Loucy (cell line): ENCODE results near the gene PRND.

Experiments used
- H2AFZ ChIP-seq: fragments of 200-600 bp; sonication (generic); 2 replicates; pipeline ENCODE4 v1.6.0; 2016; ENCODE audit warnings: antibody characterized with exemption, mild to moderate bottlenecking, low read length, moderate library complexity
- H3F3A ChIP-seq: fragments of 200-600 bp; 2 replicates; pipeline ENCODE4 v1.6.0; 2016; ENCODE audit warnings: antibody characterized with exemption, low read depth, mild to moderate bottlenecking
- H3K27me3 ChIP-seq: fragments of 200-600 bp; sonication (generic); 2 replicates; pipeline ENCODE4 v1.6.1; 2014; ENCODE audit warnings: low read length, mild to moderate bottlenecking; ENCODE audit not compliant: insufficient read depth, poor library complexity, severe bottlenecking
- H3K36me3 ChIP-seq: fragments of 200-600 bp; sonication (generic); 2 replicates; pipeline ENCODE4 v1.6.1; 2016; ENCODE audit warnings: low read length; ENCODE audit not compliant: insufficient read depth
- H3K4me1 ChIP-seq: fragments of 200-600 bp; sonication (generic); 2 replicates; pipeline ENCODE4 v1.5.1; 2014; ENCODE audit warnings: low read length, mild to moderate bottlenecking; ENCODE audit not compliant: insufficient read depth, poor library complexity, severe bottlenecking
- H3K4me2 ChIP-seq: fragments of 200-600 bp; sonication (generic); 2 replicates; pipeline ENCODE4 v1.6.0; 2014; ENCODE audit warnings: antibody characterized with exemption, low read length, low read depth, mild to moderate bottlenecking; ENCODE audit not compliant: poor library complexity, severe bottlenecking
- H3K4me3 ChIP-seq: fragments of 200-600 bp; sonication (generic); 2 replicates; pipeline ENCODE4 v1.5.1; 2014; ENCODE audit warnings: low read length, mild to moderate bottlenecking, mixed read lengths; ENCODE audit not compliant: poor library complexity, severe bottlenecking
- H3K79me2 ChIP-seq: fragments of 200-600 bp; sonication (generic); 2 replicates; pipeline ENCODE4 v1.6.1; 2014; ENCODE audit warnings: low read length; ENCODE audit not compliant: insufficient read depth
- H3K9ac ChIP-seq: fragments of 200-600 bp; sonication (generic); 2 replicates; pipeline ENCODE4 v1.6.0; 2014; ENCODE audit warnings: mild to moderate bottlenecking, low read depth, low read length, moderate library complexity; ENCODE audit not compliant: poor library complexity, severe bottlenecking
- H3K9me2 ChIP-seq: fragments of 200-600 bp; sonication (generic); replicated peaks from 2 replicates; pipeline ENCODE4 v1.6.1; 2016; ENCODE audit warnings: low read depth, low read length, mixed read lengths
- H3K9me3 ChIP-seq: fragments of 200-600 bp; sonication (generic); 2 replicates; pipeline ENCODE4 v1.6.1; 2014; ENCODE audit warnings: mild to moderate bottlenecking, antibody characterized with exemption, low read length, low read depth; ENCODE audit not compliant: insufficient read depth
- H4K20me1 ChIP-seq: fragments of 200-600 bp; sonication (generic); 2 replicates; pipeline ENCODE4 v1.6.0; 2014; ENCODE audit warnings: antibody characterized with exemption, low read length, mild to moderate bottlenecking; ENCODE audit not compliant: insufficient read depth, poor library complexity, severe bottlenecking
- CTCF ChIP-seq: fragments of 200-600 bp; sonication (generic); conservative IDR thresholded peaks from 2 replicates; pipeline ENCODE4 v1.5.1; 2014; ENCODE audit warnings: mild to moderate bottlenecking, antibody characterized with exemption, low read length
- EZH2phosphoT487 ChIP-seq: fragments of 200-600 bp; IDR thresholded peaks from 2 replicates; pipeline ENCODE4 v1.6.1; 2018; ENCODE audit warnings: antibody characterized with exemption, mild to moderate bottlenecking, moderate library complexity, borderline replicate concordance

Gene PRND

DNA sequence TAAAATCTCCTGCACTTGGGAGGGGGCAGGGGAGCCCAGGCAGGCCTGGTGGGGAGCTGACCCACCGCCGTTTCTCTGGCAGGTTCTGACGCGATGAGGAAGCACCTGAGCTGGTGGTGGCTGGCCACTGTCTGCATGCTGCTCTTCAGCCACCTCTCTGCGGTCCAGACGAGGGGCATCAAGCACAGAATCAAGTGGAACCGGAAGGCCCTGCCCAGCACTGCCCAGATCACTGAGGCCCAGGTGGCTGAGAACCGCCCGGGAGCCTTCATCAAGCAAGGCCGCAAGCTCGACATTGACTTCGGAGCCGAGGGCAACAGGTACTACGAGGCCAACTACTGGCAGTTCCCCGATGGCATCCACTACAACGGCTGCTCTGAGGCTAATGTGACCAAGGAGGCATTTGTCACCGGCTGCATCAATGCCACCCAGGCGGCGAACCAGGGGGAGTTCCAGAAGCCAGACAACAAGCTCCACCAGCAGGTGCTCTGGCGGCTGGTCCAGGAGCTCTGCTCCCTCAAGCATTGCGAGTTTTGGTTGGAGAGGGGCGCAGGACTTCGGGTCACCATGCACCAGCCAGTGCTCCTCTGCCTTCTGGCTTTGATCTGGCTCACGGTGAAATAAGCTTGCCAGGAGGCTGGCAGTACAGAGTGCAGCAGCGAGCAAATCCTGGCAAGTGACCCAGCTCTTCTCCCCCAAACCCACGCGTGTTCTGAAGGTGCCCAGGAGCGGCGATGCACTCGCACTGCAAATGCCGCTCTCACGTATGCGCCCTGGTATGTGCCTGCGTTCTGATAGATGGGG lies 3.0 kb downstream of the PRND start:
- H3K4me2 ChIP-seq: no peak overlapping the region
- no peaks in the 10 kb centered on the region for H3K9me3 ChIP-seq
- TF ChIP-seq CTCF (no peak), EZH2phosphoT487 (no peak)
- no peaks in the 10 kb centered on the region for H3K79me2 ChIP-seq
- no peaks in the 10 kb centered on the region for H3K27me3 ChIP-seq
- no peaks in the 10 kb centered on the region for H3K36me3 ChIP-seq
- H3K4me1 ChIP-seq: no peaks in the 10 kb centered on the region
- H3K9ac ChIP-seq: no peak overlapping the region
- no peaks in the 10 kb centered on the region for H3F3A ChIP-seq
- no peaks in the 10 kb centered on the region for H3K9me2 ChIP-seq
- H3K4me3 ChIP-seq: no peak overlapping the region
- H2AFZ ChIP-seq: no peak overlapping the region
- H4K20me1 ChIP-seq: no peaks in the 10 kb centered on the region

- no peak overlapping the region for H3K4me2 ChIP-seq
- no peak overlapping the region for H3K4me3 ChIP-seq
- no peaks in the 10 kb centered on the region for H3K9me3 ChIP-seq
- H3F3A ChIP-seq: no peaks in the 10 kb centered on the region
- no peaks in the 10 kb centered on the region for H3K9me2 ChIP-seq
- TF ChIP-seq CTCF (no peak), EZH2phosphoT487 (no peak)
- H3K36me3 ChIP-seq: no peaks in the 10 kb centered on the region
- no peak overlapping the region for H2AFZ ChIP-seq
- H3K9ac ChIP-seq: no peak overlapping the region
- no peaks in the 10 kb centered on the region for H3K4me1 ChIP-seq
- no peaks in the 10 kb centered on the region for H3K79me2 ChIP-seq
- no peaks in the 10 kb centered on the region for H4K20me1 ChIP-seq
- H3K27me3 ChIP-seq: no peaks in the 10 kb centered on the region
Observed at GRCh38 chr20:4725263-4725550, 3.5 kb downstream of the PRND start.

DNA sequence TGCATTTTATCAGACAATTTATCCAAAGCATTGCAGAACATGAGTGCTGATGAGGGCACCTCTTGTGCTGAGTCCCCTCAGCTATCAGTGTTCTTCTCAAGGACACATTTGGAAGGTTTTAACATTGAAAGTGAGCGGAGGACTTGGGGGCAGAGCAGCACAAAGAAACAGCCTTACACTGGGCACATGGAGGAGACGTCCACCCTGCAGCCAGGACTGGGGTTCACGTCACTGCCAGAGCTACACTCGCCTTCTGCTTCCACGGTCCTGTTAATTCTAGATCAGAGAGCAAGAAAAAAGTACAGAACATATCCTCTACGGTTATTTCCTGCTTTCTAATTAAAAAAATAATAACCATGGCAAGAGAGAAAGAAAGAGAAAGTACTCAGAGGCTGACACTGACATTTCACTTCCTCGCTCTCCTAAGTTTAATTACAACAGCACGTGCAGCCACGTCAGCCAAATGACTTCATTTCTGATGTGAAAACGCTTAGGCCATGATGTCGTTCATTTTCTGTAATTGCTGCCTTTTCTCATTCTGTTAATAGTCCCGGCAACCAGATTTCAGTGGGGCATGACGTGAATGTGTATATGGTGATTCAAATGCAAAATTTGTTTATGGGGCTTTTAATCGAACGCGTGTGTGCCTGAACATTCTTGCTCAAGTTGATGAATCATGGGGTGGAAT lies 5.1 kb downstream of the PRND start:
- Histone ChIP-seq H3K9me3 (no peaks in the 10 kb centered on the region), H3K9ac (no peak overlapping the region), H2AFZ (no peak overlapping the region), H3K4me1 (no peaks in the 10 kb centered on the region), H3K4me2 (no peak overlapping the region), H3F3A (no peaks in the 10 kb centered on the region), H3K27me3 (no peaks in the 10 kb centered on the region), H4K20me1 (no peaks in the 10 kb centered on the region), H3K79me2 (no peaks in the 10 kb centered on the region), H3K36me3 (no peaks in the 10 kb centered on the region), H3K9me2 (no peaks in the 10 kb centered on the region), H3K4me3 (no peak overlapping the region)
- TF ChIP-seq EZH2phosphoT487 (no peak), CTCF (no peak)
